ENCODE measurements around the gene OR10C1.

The OR10C1 gene

GRCh38 chr6:29477923-29478450, 38.9 kb downstream of the OR10C1 start:
- DNase-seq (ENCODE audit: low spot score) = no peak

GRCh38 chr6:29478740-29479139, 39.6 kb downstream of the OR10C1 start:
- no peak for DNase-seq (ENCODE audit: low spot score)

GRCh38 chr6:29479560-29479959, 40.5 kb downstream of the OR10C1 start:
- no peak for DNase-seq (ENCODE audit: low spot score)

GRCh38 chr6:29483186-29483585, 44.1 kb downstream of the OR10C1 start:
- DNase-seq (ENCODE audit: low spot score) = no peak

- DNase-seq (ENCODE audit: low spot score) = no peak
These were observed 44.6 kb downstream of the OR10C1 start for GRCh38 chr6:29483735-29484134.

- no peak for DNase-seq (ENCODE audit: low spot score)
These were observed 47.5 kb downstream of the OR10C1 start for GRCh38 chr6:29486577-29486976.

GRCh38 chr6:29487131-29487530, 48.0 kb downstream of the OR10C1 start:
- DNase-seq (ENCODE audit: low spot score) = no peak

GRCh38 chr6:29487660-29488059, 48.6 kb downstream of the OR10C1 start, which contains the start of gene MAS1L:
Gene MAS1L, minus strand, starts transcription at chr6:29487956. Its CDS starts 54 bp downstream, at chr6:29487902.
- DNase-seq (ENCODE audit: low spot score) = no peak

GRCh38 chr6:29488874-29489273, 49.8 kb downstream of the OR10C1 start:
- DNase-seq (ENCODE audit: low spot score) = no peak

- DNase-seq (ENCODE audit: low spot score) = no peak
These were observed 50.2 kb downstream of the OR10C1 start for GRCh38 chr6:29489286-29489685.

- DNase-seq (ENCODE audit: low spot score) = no peak
These were observed 50.9 kb downstream of the OR10C1 start for GRCh38 chr6:29490055-29490454.

GRCh38 chr6:29490552-29490951, 51.4 kb downstream of the OR10C1 start:
- DNase-seq (ENCODE audit: low spot score) = no peak

All from HuH-7.5 (cell line).